Neural progenitor cell (in vitro differentiated cells): ENCODE results near the gene IREB2.

Source experiments
- EZH2phosphoT487 ChIP-seq: fragments of 200-600 bp; sonication (generic); IDR thresholded peaks from 2 replicates; pipeline ENCODE4 v1.6.1; 2017; ENCODE audit warnings: antibody characterized with exemption
- TF ChIP-seq, protein P1 (sequence below): fragments of 200-600 bp; sonication (generic); IDR thresholded peaks from 2 replicates; pipeline ENCODE4 v1.5.1; 2017; ENCODE audit warnings: antibody characterized with exemption, mild to moderate bottlenecking

DNA sequence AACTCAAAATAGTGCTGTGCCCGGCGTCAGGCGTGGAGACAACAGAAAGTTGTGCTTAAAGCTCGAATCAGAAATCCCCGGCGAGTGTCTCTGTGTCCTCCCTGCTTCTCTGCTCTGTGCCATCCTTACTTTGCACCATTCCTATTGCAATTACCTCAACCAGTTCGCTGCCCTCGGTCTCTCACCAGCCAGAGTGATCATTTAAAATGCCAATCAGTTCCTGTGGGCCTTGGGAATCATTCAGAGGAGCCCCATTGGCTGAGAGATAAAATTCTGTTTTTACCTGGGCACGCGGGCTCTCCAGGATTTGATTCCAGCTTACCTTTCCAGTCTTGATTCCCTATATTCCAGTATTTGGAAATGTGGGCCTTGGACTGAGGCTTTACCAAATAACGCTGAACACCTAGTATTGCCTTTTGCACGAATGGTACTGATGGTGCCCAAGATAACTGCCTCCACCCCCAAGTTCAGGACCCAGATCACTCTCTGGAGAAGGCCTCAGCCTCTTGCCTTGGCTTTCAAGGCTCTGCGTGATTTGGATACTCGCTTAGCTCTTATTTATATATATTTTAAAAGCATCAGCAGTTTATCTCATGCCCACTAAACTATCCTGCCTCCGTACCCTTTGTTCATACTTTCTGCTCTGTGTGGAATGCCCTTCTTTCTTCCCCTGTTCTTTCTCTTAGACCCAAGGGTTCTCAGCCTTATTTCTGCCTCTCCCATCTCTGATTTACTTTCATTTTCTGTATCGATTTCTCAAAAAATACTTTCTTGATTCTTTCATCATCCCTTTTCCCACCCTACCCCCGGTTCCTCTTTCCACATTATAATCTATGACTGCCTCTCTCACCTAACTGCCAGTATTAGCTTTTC is 103.1 kb downstream of the IREB2 start:
- TF ChIP-seq, protein P1, sequence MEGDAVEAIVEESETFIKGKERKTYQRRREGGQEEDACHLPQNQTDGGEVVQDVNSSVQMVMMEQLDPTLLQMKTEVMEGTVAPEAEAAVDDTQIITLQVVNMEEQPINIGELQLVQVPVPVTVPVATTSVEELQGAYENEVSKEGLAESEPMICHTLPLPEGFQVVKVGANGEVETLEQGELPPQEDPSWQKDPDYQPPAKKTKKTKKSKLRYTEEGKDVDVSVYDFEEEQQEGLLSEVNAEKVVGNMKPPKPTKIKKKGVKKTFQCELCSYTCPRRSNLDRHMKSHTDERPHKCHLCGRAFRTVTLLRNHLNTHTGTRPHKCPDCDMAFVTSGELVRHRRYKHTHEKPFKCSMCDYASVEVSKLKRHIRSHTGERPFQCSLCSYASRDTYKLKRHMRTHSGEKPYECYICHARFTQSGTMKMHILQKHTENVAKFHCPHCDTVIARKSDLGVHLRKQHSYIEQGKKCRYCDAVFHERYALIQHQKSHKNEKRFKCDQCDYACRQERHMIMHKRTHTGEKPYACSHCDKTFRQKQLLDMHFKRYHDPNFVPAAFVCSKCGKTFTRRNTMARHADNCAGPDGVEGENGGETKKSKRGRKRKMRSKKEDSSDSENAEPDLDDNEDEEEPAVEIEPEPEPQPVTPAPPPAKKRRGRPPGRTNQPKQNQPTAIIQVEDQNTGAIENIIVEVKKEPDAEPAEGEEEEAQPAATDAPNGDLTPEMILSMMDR = no peak
- TF ChIP-seq EZH2phosphoT487 = no peak
